BJ (cell line): ENCODE measurements around the gene EXOC6B. TPM values are rescaled to one million over a fixed set of nuclear protein-coding genes. Genes with fewer than 3 reads are reported as not detected.

ENCODE experiments used
- CTCF ChIA-PET: fragments of 350-600 bp; formaldehyde crosslinking; extraction: SDS; loops from one replicate; lab custom pipeline; 2021; ENCODE audit warnings: antibody characterized with exemption, inconsistent platforms; lab: Yijun Ruan, JAX
- POLR2A ChIA-PET: fragments of 300-600 bp; sonication (Branson Sonifier 250); formaldehyde crosslinking; extraction: SDS; loops from one replicate; lab custom pipeline; 2021; ENCODE audit warnings: antibody characterized with exemption; lab: Charles Lee
- DNase-seq: peaks from one replicate; pipeline ENCODE4 v3.0.0-alpha.2; 2011; ENCODE audit warnings: low read depth
- H3K27me3 ChIP-seq: 2 replicates; pipeline ENCODE4 v1.6.0; 2011; ENCODE audit warnings: low read length; ENCODE audit not compliant: control insufficient read depth, insufficient read depth
- H3K36me3 ChIP-seq: 2 replicates; pipeline ENCODE4 v1.5.1; 2011; ENCODE audit warnings: low read length; ENCODE audit not compliant: control insufficient read depth, insufficient read depth
- H3K4me3 ChIP-seq: 2 replicates; pipeline ENCODE4 v1.5.1; 2011; ENCODE audit warnings: low read depth, mild to moderate bottlenecking, control low read depth, low read length
- CTCF ChIP-seq: IDR thresholded peaks from 2 replicates; pipeline ENCODE4 v1.5.1; 2011; ENCODE audit warnings: low read depth, mild to moderate bottlenecking, control low read depth, inconsistent platforms, low read length, moderate library complexity; ENCODE audit not compliant: insufficient read depth
- polyA plus RNA-seq: library from polyadenylated mRNA; depleted of rRNA; stranded (reverse); fragments of >200 nt; gene quantifications from 2 replicates; pipeline ENCODE4 v1.2.3, GENCODE V29; 2011

The EXOC6B gene
- polyA plus RNA-seq, 1 experiment = 15.5 TPM

GRCh38 chr2:72172478-72172877 lies 653.4 kb downstream of the EXOC6B start:
- H3K27me3 ChIP-seq = no peaks in the 10 kb centered on the region
- TF ChIP-seq CTCF = no peak
- ChIA-PET POLR2A (no interaction called here), CTCF (no interaction called here)
- H3K4me3 ChIP-seq = no peak overlapping the region
- peaks cover 1% of the 10 kb centered on the region for H3K36me3 ChIP-seq
- no peak for DNase-seq

- ChIA-PET POLR2A (no interaction called here), CTCF (no interaction called here)
- TF ChIP-seq CTCF = no peak
- Histone ChIP-seq H3K36me3 (no peaks in the 10 kb centered on the region), H3K4me3 (no peak overlapping the region), H3K27me3 (no peaks in the 10 kb centered on the region)
- DNase-seq = no peak
These were observed 659.6 kb downstream of the EXOC6B start for GRCh38 chr2:72166279-72166678.

- Histone ChIP-seq H3K27me3 (no peaks in the 10 kb centered on the region), H3K36me3 (no peaks in the 10 kb centered on the region), H3K4me3 (no peak overlapping the region)
- DNase-seq = no peak
- ChIA-PET CTCF (no interaction called here), POLR2A (no interaction called here)
- TF ChIP-seq CTCF = no peak
These were observed 660.0 kb downstream of the EXOC6B start for GRCh38 chr2:72165792-72166191.

- Histone ChIP-seq H3K36me3 (no peaks in the 10 kb centered on the region), H3K27me3 (no peaks in the 10 kb centered on the region), H3K4me3 (no peak overlapping the region)
- no peak for DNase-seq
- ChIA-PET CTCF (interaction anchor here (1.6 to 3.0 kb wide), 2 partner anchors 10 to 12 kb away, joined by 4 to 14 read pairs; no protein-coding TSS in a partner anchor), POLR2A (no interaction called here)
- TF ChIP-seq CTCF = no peak
These were observed 663.3 kb downstream of the EXOC6B start for GRCh38 chr2:72162574-72162973.

GRCh38 chr2:72159211-72159993 lies 666.4 kb downstream of the EXOC6B start:
- TF ChIP-seq CTCF = no peak
- ChIA-PET CTCF (interaction anchor here (1.4 to 3.0 kb wide), 2 partner anchors 9 kb away, joined by 5 to 14 read pairs; no protein-coding TSS in a partner anchor), POLR2A (no interaction called here)
- DNase-seq = no peak
- Histone ChIP-seq H3K36me3 (no peaks in the 10 kb centered on the region), H3K27me3 (peaks cover 8% of the 10 kb centered on the region), H3K4me3 (no peak overlapping the region)
